Glomerular visceral epithelial cell (primary cell): ENCODE data around the gene RAD51B.
"Not testable (repeated sequence)": the region's sequence is repeated elsewhere in the genome, so short reads cannot be mapped to it uniquely, and the experiment has no call there.

Experiments used
- DNase-seq: peaks from one replicate; pipeline ENCODE4 v3.0.0-alpha.2; 2016; ENCODE audit errors: extremely low spot score

RAD51B gene

GRCh38 chr14:68269136-68269927 is 449.8 kb downstream of the RAD51B start:
- no peak for DNase-seq

- no peak for DNase-seq
These were observed 450.8 kb downstream of the RAD51B start for GRCh38 chr14:68270342-68270741.

- no peak for DNase-seq
These were observed 452.4 kb downstream of the RAD51B start for GRCh38 chr14:68271913-68272391.

- DNase-seq: no peak
These were observed 453.8 kb downstream of the RAD51B start for GRCh38 chr14:68273413-68273812.

GRCh38 chr14:68274725-68275124 is 455.1 kb downstream of the RAD51B start:
- DNase-seq: no peak

GRCh38 chr14:68278576-68279436 is 459.2 kb downstream of the RAD51B start:
- DNase-seq: peak; percentile 73

GRCh38 chr14:68279437-68279720 is 459.8 kb downstream of the RAD51B start:
- no peak for DNase-seq

- no peak for DNase-seq
These were observed 460.2 kb downstream of the RAD51B start for GRCh38 chr14:68279777-68280233.

- no peak for DNase-seq
These were observed 461.9 kb downstream of the RAD51B start for GRCh38 chr14:68281497-68281896.

- DNase-seq: no peak
These were observed 463.1 kb downstream of the RAD51B start for GRCh38 chr14:68282479-68283377.

GRCh38 chr14:68283378-68284123 is 464.0 kb downstream of the RAD51B start:
- peak; percentile 31 for DNase-seq

GRCh38 chr14:68284333-68284732 is 464.8 kb downstream of the RAD51B start:
- no peak for DNase-seq

- DNase-seq: peak; percentile 64
These were observed 465.3 kb downstream of the RAD51B start for GRCh38 chr14:68284834-68285233.

- DNase-seq: no peak
These were observed 466.0 kb downstream of the RAD51B start for GRCh38 chr14:68285421-68286179.

GRCh38 chr14:68286667-68287066 is 467.1 kb downstream of the RAD51B start:
- DNase-seq: peak; percentile 56

GRCh38 chr14:68289452-68289851 is 469.9 kb downstream of the RAD51B start:
- DNase-seq: not testable (repeated sequence)

GRCh38 chr14:68291820-68292219 is 472.2 kb downstream of the RAD51B start:
- DNase-seq: no peak

GRCh38 chr14:68292441-68293215 is 473.0 kb downstream of the RAD51B start:
- DNase-seq: no peak

GRCh38 chr14:68293404-68293803 is 473.8 kb downstream of the RAD51B start:
- no peak for DNase-seq
